ENCODE data around the gene TGFBI.

DNA sequence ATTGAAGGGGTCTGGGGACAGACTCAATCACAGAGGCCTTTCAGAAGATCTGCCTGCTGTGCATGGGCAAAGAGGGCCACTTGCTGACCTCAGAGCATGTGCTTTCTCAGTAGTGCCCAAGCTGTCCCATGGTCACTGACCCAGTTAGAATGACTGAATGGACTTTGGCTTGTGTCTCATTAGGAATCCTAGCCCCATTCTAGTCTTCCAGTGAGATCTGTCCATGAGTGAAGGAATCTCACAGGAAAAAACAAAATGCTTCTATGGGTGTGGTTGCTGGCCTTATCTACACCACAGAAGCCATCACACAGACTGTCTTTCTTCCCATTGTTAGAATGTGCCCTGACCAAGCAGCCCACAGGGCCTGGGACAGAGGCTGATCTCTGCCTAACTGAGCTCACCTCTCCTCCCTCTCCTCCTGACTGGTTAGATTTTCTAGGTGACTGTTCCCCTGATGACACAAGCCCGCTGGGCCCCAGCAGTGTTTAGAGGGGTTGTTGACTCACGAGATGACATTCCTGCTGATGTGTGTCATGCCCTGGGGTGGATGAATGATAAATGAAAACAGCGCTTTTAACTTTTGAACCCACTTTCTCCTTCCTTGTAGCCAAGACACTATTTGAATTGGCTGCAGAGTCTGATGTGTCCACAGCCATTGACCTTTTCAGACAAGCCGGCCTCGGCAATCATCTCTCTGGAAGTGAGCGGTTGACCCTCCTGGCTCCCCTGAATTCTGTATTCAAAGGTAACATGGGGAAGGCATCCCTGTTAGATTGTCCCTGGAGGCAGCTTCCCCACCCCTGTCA is 24.8 kb downstream of the TGFBI start:
- TF ChIP-seq, protein P1, sequence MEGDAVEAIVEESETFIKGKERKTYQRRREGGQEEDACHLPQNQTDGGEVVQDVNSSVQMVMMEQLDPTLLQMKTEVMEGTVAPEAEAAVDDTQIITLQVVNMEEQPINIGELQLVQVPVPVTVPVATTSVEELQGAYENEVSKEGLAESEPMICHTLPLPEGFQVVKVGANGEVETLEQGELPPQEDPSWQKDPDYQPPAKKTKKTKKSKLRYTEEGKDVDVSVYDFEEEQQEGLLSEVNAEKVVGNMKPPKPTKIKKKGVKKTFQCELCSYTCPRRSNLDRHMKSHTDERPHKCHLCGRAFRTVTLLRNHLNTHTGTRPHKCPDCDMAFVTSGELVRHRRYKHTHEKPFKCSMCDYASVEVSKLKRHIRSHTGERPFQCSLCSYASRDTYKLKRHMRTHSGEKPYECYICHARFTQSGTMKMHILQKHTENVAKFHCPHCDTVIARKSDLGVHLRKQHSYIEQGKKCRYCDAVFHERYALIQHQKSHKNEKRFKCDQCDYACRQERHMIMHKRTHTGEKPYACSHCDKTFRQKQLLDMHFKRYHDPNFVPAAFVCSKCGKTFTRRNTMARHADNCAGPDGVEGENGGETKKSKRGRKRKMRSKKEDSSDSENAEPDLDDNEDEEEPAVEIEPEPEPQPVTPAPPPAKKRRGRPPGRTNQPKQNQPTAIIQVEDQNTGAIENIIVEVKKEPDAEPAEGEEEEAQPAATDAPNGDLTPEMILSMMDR (IDR thresholded peaks at IDR 0.05) = no peak
- TF ChIP-seq POLR2AphosphoS5 (IDR thresholded peaks at IDR 0.05) = no peak

Measured in prostate gland (tissue), 2 donors.